Hypothalamus (tissue), 51 donors: ENCODE data around the gene ARHGAP27.
A peak's percentile ranks its signal among the peaks of the same experiment; 100 is the strongest.
"Not testable (repeated sequence)": the region's sequence is repeated elsewhere in the genome, so short reads cannot be mapped to it uniquely, and the experiment has no call there.

Experiments
- DNase-seq, 51 donors: peaks; one replicate each; lab custom pipeline; 2025; lab: John Stamatoyannopoulos, UW

Gene ARHGAP27

GRCh38 chr17:45446872-45447625 lies 14.4 kb upstream of the ARHGAP27 start:
- not testable (repeated sequence) for DNase-seq

DNA sequence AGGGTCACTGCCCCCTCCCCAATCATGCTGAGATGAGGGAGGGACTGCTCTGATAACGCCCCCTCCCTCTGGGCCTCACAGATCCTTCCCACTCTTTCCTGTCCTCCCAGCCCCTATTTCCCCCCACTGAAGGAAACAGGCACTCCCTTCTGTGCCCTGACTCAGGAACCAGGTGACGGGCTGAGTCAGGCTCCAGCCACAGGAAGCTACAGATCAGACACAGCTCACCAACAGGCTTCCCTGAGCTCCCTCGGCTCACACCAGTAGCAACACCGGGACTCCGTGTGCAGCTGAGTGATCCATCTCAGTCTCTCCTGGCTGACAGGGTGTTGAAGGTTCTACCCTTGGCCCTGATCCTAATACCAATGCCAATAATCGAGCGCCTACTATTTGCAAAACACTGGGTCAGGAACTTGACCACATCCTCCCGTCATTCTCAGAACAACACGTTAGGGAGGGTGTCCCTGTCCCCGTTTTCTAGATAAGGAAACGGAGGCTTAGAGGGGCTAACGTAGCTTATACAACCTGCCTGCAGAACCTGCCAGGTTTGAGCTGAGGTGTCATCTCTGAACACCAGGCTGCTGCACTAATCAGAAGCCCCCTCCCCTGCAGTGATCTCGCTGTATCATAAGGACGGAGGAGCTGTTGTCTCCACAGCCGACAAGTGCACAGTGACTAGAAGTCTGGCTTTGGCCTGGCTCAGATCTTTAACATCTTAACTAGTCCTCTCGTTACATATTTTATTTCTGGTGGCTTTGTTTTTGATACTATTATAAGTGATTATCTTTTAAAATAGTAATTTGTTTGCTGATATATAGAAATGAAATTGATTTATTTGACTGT lies 13.5 kb upstream of the ARHGAP27 start:
- DNase-seq, result not testable (repeated sequence)

DNA sequence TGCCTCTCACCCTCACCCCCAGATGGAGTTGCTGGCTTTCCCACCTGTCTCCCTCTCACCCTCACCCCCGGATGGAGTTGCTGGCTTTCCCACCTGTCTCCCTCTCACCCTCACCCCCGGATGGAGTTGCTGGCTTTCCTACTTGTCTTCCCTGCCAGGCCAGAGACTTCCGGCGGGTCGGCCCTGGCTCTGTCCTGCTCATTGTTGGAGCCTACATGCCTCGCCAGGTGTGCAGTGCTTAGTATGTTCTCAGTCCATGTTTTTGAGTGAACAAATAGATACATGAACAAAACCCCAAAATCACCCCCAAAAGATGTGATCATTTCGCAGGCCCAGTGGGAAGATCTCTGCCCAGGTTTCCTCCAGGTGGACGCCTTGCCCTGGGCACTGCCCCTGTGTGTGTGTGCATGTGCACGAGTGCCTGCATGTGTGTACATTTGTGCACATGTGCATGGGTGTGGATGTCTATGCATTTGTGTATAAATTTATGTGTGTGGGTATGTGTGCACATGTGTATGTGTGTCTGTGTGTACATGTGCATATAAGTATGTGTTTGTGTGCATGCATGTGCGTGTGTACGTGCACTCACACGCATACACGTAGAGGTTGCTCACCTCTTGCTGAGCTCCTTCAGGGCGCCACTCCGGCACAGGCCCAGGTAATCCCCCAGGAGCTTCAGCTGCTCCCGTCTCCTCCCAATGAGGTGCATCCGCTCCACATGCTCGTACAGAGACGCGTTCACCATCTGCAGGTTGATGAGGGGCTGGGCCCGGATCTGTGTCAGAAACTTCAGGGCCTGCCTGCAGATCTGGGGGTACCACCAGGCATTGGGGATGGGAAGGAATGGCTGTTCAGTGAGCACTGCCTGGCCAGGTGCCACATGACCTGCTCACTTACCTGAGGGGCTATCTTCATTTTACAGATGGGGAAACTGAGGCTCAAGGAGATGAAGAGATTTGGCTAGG lies 12.5 kb upstream of the ARHGAP27 start:
- not testable (repeated sequence) for DNase-seq

DNA sequence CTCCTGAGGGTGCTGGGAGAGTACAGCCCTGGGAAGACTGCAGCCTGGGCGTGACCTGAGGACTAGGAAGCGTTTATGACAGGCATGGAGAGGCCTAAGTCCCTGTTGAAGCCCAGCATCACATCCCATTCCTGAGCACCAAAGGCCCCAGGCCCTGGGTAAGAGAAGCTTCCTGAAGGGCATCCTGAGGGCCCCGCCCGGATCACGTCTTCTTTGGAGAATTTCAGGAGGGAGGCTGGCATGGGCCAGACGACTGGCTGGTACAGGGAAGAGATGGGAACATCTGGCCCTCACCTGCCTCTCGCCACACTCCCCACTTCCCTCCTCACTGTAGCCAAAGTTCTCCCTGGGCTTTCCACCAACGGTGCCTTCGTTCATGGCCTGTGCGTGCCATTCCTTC lies 11.6 kb upstream of the ARHGAP27 start:
- not testable (repeated sequence) for DNase-seq

DNA sequence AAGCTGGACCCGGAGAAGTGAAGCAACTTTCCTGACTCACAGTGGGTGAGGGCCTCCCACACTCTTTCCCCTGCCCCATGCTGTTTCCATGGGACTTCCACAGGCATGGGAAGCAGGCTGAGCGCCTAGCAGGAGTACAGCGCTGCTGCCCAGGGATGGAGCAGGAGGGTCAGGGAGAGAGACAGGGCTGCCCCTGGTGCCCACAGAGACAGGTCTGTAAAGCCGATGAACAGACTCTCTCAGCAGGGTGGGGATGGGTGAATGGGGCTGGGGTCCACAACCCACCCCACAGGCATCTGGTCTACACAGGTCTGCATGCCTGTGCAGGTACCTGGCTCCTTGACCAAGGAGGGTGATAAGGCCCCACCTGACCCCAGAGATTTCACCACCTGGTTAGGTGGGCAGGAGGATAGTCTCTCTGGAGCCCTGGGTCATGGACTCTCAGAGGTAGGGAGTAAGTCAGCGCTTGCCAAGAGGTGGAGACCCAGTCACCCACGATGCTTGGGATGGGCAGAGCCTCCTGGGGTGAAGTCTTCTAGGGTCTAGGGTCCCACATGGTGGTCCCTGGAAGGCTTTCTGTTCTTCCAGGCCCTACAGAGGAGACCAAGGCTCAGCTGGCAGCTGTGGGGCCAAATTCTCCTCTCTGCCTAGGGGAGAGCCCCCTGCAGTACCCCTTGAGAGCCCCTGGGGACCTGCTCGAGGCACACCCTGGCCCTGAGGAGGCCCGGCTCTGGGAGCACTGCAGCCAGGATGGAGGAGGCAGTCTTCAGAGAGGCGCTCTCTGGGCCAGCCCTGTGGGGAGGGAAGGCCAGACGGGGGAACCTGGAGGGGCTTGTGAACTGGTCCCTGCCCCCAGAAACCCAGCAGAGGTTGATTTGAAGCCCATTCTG lies 10.9 kb upstream of the ARHGAP27 start:
- DNase-seq, result not testable (repeated sequence)

- no peak for DNase-seq
Measured at GRCh38 chr17:45441526-45442310, 9.0 kb upstream of the ARHGAP27 start.

- DNase-seq, result not testable (repeated sequence)
Measured at GRCh38 chr17:45440839-45441515, 8.3 kb upstream of the ARHGAP27 start.

DNA sequence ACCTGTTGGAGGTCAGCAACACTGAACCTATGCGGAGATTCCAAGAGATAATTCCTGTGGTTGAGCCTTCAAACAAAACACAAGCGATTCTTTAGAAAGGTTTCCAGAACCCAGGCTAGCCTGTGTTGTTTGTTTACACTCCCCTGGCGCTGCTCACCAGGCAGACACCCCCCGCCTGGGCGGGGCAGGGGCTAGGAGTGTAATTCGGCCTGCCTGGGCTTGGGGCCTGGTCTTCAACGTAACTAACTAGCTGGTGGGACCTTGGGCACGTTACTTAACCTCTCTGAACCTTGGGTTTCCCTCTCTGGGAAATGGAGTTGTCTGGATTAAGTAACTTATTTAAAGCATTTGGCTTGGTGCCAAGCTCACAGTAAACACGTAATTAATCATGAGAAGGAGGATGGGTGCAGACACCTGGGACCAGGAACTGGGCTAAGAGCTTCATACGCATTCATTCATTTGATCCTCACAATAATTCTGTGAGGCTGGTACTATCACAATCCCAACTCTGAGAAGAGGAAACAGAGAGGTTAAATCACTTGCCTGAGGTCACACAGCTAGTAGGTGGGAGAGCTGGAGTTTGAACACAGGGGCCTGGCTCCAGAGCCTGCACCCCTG lies 7.6 kb upstream of the ARHGAP27 start:
- DNase-seq, result no peak

DNA sequence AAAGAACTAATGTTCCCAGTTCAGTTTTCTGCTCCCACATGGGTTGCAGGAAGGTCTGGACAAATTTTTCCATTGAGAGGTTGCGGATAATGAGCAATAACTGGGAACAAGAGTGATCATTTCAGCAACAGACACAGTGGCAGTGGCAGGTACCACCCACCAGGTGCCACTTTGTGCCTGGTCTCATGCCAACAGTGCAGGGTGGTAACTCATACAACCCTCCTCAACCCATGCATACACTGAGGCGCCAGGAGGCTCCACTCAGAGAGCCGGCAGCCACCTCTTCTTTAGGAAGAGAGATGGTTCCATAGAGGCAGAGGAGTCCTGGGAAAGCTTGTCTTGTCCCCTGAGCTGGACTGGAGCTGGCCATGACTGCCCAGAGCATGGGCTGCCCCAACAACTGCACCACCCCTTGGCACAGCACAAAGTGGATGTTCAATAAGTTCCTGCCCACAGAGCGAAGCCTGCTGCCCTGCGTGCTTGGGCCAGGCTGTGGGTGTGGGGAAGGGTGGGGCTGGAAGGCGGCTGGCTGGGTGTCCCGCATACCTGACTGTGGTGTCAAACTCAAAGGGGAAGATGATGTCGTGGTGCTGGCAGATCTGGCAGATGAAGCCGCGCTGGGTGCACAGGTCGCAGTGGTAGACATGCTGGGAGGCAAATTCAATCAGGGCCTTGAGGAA lies 6.4 kb upstream of the ARHGAP27 start:
- no peak for DNase-seq

- no peak for DNase-seq
Measured at GRCh38 chr17:45437465-45438283, 5.0 kb upstream of the ARHGAP27 start.

GRCh38 chr17:45436625-45437464 lies 4.2 kb upstream of the ARHGAP27 start:
- no peak for DNase-seq

GRCh38 chr17:45436161-45436560 lies 3.5 kb upstream of the ARHGAP27 start:
- DNase-seq, result peak in 2 of 51 donors; percentile 35 to 47

DNA sequence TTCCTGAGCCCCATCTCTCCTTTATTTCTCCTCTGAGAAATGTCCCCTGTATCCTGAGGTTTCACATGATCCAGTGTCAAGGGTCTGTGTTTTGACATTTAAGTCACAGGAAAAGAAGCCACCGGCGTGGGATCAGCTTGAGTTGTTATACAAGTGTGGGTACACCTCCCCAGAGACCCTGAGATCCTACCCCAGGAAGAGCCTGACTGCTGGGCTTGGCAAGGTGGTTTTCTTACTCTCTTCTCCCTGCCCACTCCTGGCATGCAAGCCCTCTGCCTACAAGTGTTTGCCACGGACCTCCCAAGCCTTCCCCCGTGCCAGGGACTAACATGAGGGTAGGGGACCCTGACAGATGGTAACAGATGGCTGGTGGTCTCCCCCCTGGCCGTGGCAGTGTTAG lies 2.8 kb upstream of the ARHGAP27 start:
- DNase-seq, result no peak

DNA sequence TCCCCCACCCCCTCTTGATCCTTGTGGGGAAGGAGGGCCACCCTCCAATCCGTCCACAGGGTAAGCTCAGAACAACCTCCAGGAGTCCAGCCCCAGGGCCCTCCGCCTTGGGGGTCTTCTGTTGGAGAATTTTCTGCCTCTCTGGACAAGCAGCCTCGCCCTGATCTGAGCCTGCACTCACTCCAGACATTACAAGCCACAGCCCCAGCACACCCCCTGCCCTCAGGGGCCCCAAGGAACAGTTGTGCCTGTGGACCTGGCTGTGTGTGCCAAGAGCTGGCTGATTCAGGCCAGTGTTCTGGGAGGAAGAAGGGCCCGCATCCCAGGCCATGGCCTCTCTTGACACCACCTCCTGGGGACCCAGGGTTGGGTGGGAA lies 477 bp upstream of the ARHGAP27 start:
- DNase-seq, result no peak
